H1 (cell line): Measurements from ENCODE around the gene GNAL. TPM values are rescaled to one million over a fixed set of nuclear protein-coding genes. Genes with fewer than 3 reads are reported as not detected.

Source experiments
- BRCA1 ChIP-seq: IDR thresholded peaks from 2 replicates; pipeline ENCODE4 v1.6.1; 2012; ENCODE audit warnings: low read depth, low read length, improper control_type of control experiment
- CREB1 ChIP-seq: IDR thresholded peaks from 2 replicates; pipeline ENCODE4 v1.6.1; 2012; ENCODE audit warnings: inconsistent platforms
- JUN ChIP-seq: IDR thresholded peaks from 2 replicates; pipeline ENCODE4 v1.6.1; 2011; ENCODE audit warnings: low read depth, mild to moderate bottlenecking, improper control_type of control experiment, low read length
- MAX ChIP-seq: IDR thresholded peaks from 2 replicates; pipeline ENCODE4 v1.6.1; 2012; ENCODE audit warnings: inconsistent platforms
- RNF2 ChIP-seq: fragments of 200-900, 300-1000 bp; sonication (generic); IDR thresholded peaks from 2 replicates; pipeline ENCODE4 v1.7.1; 2016; ENCODE audit warnings: borderline replicate concordance, low read depth, mild to moderate bottlenecking, antibody characterized with exemption, low read length; ENCODE audit not compliant: poor library complexity, severe bottlenecking; ENCODE audit errors: missing control alignments
- SP4 ChIP-seq: IDR thresholded peaks from 2 replicates; pipeline ENCODE4 v1.6.1; 2012; ENCODE audit warnings: low read length, inconsistent platforms
- polyA plus RNA-seq, 7 experiments: library from polyadenylated mRNA; depleted of rRNA in 3 of 7; stranded (reverse) in 5 of 7; unstranded in 2 of 7; fragments of >200 nt in 5 of 7; fragments of 200-250 nt in 2 of 7; gene quantifications; 1 replicate in 5 of 7; 2 replicates in 1 of 7; 4 replicates in 1 of 7; pipeline versions ENCODE4 v1.2.1 to v1.2.3, GENCODE V29; 2011 to 2013; ENCODE audit warnings: missing spikeins in 2 of 7, mixed read lengths in 2 of 7
- total RNA-seq: library from RNA; stranded (reverse); fragmentation: NEBNext Ultra II Directional; extraction: Animal tissue kit (Norgen Biotek cat#: 25700); gene quantifications from 2 replicates; pipeline ENCODE4 v1.2.1, GENCODE V29; 2021

GNAL gene
- total and polyA plus RNA-seq, 2 of the 8 experiments (the other 6 are each of a cell fraction or from before 2014, with no cell fraction given): 13.2 to 18.3 TPM

- TF ChIP-seq MAX (no peak), RNF2 (no peak), SP4 (no peak), BRCA1 (no peak), JUN (no peak), CREB1 (no peak)
Measured at GRCh38 chr18:11678211-11678610, 10.9 kb upstream of the GNAL start (continued).
